Measurements from ENCODE around the gene ADD2.

Gene ADD2

DNA sequence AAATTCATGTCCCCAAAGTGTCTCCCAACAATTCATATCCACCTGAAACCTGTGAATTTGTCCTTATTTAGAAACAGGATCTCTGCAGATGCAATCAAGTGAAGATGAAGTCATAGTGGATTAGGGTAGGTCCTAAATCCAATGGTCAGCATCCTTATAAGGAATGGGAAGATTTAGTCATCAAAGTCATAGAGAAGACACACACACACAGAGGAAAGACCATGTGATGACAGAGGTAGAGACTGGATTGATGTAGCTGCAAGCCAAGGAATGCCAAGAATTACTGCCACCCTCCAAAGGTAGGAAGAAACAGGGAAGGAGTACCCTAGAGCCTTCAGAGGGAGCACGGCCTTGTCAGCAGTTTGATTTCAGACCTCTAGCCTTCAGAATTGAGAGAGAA, 17.7 kb downstream of the ADD2 start:
- TF ChIP-seq, protein P1, sequence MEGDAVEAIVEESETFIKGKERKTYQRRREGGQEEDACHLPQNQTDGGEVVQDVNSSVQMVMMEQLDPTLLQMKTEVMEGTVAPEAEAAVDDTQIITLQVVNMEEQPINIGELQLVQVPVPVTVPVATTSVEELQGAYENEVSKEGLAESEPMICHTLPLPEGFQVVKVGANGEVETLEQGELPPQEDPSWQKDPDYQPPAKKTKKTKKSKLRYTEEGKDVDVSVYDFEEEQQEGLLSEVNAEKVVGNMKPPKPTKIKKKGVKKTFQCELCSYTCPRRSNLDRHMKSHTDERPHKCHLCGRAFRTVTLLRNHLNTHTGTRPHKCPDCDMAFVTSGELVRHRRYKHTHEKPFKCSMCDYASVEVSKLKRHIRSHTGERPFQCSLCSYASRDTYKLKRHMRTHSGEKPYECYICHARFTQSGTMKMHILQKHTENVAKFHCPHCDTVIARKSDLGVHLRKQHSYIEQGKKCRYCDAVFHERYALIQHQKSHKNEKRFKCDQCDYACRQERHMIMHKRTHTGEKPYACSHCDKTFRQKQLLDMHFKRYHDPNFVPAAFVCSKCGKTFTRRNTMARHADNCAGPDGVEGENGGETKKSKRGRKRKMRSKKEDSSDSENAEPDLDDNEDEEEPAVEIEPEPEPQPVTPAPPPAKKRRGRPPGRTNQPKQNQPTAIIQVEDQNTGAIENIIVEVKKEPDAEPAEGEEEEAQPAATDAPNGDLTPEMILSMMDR (conservative IDR thresholded peaks at IDR 0.05; ENCODE audit: low read length), result no peak
- no peak overlapping the region for H3K4me3 ChIP-seq (ENCODE audit: low read length)
- DNase-seq (ENCODE audit: low read depth), result no peak

DNA sequence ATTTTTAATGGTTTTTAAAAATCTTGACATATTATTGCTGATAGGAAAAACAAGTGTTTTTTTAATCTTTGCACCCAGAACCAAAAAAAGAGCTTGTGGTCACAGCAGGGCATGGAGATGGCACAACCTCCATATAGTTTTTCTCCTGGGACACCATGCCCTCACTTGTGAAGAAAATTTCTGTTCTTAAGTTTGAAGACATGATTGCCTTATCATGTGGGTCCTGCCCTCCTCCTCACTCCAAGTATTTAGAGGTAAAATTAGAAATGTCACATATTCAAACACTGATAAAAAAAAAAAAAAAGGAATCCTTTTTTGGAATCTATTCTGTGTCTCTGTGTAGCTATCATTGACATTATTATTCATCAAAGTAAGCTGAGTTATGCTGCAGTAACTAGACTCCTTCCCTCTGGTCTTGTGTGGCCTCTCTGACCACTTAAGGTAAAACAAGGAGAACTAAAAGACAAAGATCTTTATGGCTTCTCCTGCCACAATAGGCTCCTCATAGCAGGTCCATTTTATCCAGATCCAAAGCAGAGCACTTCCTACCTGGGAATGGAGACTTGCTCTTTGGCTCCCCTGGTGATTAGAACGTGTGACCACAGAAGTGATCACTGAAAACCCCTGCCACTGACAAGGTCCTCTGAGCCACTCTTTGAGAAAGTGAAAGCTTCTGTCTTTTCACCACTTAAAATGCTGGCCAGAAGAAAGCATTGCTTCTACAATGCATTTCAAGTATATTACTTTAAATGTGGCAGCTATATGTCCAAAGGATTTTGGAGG, 19.8 kb downstream of the ADD2 start:
- TF ChIP-seq, protein P1 (conservative IDR thresholded peaks at IDR 0.05; ENCODE audit: low read length), result no peak
- H3K4me3 ChIP-seq (ENCODE audit: low read length), result no peak overlapping the region
- DNase-seq (ENCODE audit: low read depth), result no peak

DNA sequence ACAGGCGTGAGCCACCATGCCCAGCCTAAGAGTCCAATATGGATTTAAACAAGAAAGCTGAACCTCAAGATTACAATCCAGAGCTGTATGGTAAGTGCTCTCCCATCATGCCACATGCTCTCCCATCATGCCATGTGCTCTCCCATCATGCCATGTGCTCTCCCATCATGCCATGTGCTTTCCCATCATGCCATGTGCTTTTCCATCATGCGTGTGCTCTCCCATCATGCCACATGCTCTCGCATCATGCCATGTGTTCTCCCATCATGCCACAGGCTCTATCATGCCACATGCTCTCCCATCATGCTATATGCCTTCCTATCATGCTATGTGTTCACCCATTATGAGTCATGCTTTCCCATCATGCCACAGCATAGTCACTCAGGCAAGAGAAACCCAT, 20.7 kb downstream of the ADD2 start:
- no peak overlapping the region for H3K4me3 ChIP-seq (ENCODE audit: low read length)
- TF ChIP-seq, protein P1 (conservative IDR thresholded peaks at IDR 0.05; ENCODE audit: low read length), result no peak
- DNase-seq (ENCODE audit: low read depth), result no peak

DNA sequence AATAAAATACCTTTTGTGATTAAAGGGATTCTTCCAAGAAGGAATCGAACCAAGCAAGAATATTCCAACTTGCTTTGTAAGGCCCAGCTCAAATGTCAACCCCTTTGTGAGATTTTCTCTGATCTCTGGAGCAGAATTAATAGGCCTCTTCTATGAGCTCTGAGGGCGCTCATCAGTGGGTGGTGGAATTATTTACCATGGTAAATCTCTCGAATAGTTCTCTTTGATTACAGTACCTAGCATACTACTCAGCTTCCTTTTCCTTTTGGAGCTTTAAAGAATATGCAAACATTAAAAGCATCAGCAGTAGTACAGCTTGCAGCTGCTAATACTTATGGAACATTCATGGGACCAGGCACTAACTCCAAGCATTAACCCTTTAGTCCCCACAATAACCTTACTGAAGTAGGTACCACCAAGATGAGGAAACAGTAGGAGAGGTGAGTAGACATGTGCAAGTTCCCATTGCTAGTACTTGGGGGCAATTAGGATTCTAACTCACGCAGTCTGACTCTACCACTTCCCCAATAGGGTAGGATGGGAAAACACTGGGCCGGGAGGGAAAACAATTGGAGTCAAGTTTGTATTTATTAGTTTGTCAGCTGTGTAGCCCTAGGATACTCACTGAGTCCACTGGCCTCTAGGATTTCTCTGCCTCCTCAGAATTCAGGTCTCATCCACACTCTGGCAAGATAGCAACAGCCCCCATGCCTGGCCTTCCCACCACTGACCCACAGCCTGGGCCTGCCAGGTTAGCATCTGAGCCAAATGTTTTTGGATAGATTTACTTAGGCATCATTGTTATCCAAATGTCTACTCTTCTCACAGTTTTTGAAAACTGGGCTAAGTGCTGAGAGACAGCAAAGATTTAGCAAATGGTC, 21.7 kb downstream of the ADD2 start:
- no peak for DNase-seq (ENCODE audit: low read depth)
- no peak overlapping the region for H3K4me3 ChIP-seq (ENCODE audit: low read length)
- TF ChIP-seq, protein P1 (conservative IDR thresholded peaks at IDR 0.05; ENCODE audit: low read length), result no peak

DNA sequence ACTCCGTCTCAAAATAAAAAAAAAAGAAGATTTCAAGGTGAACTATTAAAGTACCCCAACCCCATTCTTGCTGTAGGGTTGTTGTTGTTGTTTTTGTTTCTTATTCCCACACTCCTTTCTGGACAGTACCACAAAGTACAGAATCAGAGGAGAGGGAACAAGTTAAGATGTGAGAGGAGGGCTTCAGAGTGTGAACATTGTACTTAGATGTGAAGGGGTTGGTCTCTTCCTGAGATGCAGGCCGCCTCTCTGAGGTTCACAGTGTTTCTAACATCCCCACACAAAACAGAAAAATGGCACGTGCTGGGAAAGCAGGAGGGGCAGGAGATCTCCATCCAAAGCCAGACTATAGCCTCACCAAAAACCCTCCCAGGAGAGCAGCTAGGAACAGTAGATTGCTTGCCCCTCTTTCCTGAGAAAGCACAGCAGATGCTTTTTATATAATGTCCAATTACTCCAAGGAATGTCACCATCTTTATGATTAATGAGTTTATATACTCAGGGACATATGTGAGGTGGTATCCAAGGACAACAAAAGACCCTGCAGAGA, 22.6 kb downstream of the ADD2 start:
- no peak for DNase-seq (ENCODE audit: low read depth)
- TF ChIP-seq, protein P1 (conservative IDR thresholded peaks at IDR 0.05; ENCODE audit: low read length), result no peak
- H3K4me3 ChIP-seq (ENCODE audit: low read length), result no peak overlapping the region

DNA sequence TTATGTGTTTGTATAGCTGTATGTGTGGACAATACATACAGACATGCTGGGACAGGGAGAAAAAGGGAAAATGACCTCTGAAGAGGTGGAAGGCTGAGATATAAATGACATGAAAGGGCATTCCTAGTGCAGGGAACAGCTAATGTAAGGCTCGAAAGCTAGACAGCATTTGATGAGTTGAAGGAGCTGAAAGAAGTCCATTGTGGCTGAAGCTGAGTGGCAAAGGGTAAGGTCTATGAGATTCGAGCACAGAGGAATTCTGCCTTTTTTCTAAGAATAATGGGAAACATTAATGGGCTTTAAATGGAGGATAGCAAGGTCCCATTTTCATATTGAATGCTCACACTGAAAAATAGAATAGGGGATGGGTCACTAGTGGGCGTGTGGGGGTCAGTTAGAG, 23.6 kb downstream of the ADD2 start:
- TF ChIP-seq, protein P1 (conservative IDR thresholded peaks at IDR 0.05; ENCODE audit: low read length), result no peak

More for the DNA sequence above, 23.6 kb downstream of the ADD2 start:
- DNase-seq (ENCODE audit: low read depth), result no peak
- H3K4me3 ChIP-seq (ENCODE audit: low read length), result no peak overlapping the region

All from AG10803 (cell line).